HG02610 (cell line): Measurements from ENCODE around the gene IFFO2.

ENCODE experiments used
- ATAC-seq: cut with Tn5 transposase; IDR thresholded peaks from one replicate; pipeline ENCODE4 v1.9.1; 2021; ENCODE audit warnings: mild to moderate bottlenecking, moderate library complexity; ENCODE audit not compliant: unreplicated experiment

IFFO2 gene

DNA sequence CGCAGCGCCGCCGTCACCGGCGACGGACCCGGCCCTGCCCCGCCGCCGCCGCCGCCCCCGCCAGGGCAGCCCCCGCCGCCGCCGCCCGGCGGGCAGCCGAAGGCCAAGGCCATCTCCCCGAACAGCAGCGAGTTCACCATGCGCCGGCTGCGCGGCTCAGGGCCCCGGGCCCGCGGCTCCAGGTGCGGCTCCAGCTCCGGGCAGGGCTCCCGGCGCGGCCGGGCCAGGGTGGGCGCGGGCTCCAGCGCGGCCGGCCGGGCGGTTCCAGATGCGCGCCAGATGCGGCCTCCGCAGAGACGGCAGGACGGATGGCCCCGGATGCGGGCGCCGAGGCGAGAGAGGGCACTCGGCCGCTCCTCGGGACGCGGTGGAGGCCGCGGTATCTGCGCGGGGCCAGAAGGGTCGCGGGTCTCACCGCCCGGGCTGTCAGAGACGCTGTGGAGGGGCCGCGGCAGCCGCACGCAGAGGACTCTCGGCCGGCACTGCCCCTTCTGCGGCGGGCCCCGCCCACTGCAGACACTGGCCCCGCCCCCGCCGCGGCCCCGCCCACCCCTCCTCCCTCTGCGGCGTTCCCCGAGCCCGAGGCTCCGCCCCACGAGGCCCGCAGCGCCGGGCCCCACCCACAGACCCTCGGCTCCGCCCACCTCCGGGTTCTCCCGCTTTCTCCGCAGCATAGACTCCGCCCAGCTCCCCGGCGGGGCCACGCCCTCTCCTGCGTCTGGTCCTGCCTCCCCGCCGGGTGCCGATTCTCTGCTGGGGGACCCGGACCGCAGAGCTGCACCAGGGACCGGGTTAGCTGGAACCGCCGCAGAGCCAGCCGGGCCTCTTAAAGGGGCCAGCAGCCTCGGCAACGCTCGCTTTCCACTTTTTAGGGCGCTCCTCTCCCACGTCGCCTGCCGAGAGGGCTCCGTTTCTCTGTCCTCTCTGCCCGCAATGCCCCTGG is at the start of gene IFFO2:
Gene IFFO2 (minus strand): TSS at position 484 of the 943 bp plus-strand sequence. CDS start 344 bp downstream, at position 140.
- peak; percentile 51 for ATAC-seq

DNA sequence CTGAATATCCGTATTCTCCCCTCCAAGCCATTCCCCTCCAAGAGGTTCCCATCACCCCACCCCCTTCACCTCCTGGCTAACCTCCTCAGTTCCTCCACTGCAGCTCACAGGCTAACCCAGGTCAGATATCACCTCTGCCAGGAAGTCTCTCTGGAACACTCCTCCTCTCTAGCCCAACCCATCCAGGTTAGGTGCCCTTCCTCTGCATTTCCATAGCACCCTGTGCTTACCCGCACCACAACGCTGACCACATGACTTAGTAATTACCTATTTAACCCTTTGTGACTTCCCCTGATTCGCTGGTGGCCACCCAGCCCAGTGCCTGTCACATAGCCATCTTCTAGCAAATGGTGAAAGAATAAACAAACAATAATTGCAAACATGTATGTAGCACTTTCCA is 49.5 kb upstream of the IFFO2 start:
- no peak for ATAC-seq

DNA sequence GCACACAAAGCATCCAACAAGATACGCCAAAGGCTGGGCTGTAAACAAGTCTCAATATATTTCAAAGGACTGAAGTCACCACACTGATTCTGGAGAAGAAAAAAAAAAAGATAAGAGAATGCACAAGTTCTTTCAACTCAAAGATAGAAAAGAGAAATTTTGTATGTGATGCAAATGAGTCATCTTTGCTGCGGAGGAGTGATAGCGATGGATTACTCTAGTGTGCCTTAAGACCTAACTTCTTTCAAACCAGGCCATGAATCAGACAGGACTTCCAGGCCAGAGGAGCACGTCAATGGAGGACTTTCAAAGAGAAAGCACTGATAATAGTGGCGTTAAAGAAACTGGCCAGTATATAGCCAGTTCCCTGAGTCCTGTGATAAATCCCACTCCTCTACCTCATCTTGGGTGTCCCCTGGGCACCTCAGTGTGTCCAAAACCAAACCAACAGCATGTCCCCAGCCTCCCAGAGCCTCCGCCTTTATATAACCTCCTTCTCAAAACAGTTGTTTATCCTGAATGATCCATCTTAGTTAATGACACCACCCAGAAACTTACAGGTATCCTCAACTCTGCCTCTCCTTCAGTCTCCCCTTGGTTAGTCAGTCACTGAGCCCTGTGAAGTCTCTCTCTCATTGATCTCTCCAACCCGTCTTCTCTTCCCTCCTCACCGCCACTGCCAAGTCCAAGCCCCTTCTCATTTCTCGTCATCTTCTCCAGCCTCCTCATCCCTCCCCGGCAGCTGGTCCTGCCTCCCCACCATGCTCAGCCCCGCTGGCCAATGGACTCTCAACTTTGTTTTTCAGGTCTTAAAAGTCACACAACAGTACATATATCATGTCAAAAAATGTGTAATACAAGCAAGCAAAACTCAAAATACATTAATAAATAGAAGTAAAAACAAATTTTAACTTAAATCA is 47.2 kb upstream of the IFFO2 start:
- no peak for ATAC-seq

DNA sequence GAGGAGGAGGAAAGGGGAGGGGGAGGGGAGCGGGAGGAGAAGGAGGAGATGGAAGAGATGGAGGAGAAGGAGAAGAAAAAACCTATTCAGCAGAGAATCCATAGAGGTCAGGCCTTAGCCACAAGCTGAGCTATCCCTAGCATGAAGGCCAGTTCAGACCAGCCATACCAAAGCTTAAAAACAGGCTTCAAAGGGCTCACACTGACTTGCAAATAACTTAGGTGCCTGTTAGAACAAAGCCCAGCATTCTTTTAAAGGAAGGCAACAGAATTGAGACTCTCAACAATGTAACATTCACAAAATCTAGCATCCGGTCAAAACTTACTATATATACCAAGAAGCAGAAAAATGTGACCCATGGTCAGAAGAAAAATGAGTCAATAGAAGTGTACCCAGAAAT is 43.6 kb upstream of the IFFO2 start:
- no peak for ATAC-seq

DNA sequence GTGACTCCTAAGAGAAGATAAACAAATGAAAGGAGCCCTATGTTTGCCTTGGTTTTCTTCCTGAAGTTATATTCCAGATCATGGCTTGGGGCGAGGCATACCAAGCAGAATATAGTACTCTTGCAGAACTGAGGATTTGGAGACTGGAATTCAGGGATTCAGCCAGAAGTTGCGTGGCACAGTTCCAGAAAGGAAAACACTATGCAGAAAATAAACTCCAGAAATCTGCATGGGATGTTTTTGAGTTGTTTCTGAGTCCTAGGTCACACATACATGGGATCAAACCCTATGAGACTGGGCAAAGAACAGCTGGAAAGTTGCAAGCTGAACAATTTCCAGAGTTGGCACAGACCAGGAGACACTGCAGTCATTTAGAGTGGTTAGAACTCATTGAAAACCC is 42.9 kb upstream of the IFFO2 start:
- no peak for ATAC-seq

DNA sequence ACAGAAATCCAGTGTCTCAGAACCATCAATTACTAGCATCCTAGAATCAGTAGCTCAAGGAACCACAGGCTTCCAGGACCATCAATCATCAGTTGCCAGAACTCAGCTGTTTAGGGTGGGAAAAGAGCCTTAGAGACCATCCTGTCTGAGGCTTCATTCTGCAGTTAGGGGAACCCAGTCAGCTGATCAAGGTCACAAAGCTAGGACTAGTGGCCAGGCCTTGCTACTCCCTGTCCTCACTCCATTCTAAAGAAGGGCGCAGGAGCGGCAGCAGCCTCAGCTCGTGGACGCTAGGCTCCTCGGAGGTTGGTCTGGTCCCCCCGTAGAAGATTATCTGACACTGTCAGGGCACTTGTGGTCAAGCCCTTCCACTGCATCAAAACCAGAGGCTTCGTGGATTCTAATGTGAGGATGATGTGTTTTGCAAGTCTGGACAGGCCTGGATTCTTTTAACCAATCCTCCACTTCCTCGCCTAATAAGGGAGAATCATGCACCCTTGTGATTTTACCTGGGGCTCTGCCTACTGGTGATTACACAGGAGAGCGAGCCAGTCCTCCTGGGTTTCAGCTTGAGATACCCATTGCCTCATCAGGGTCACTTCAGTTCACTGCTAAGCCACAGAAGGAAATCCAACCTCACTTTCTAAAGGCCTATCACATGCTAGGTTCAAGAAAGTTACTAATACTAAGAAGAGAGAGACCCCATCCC is 41.7 kb upstream of the IFFO2 start:
- no peak for ATAC-seq

DNA sequence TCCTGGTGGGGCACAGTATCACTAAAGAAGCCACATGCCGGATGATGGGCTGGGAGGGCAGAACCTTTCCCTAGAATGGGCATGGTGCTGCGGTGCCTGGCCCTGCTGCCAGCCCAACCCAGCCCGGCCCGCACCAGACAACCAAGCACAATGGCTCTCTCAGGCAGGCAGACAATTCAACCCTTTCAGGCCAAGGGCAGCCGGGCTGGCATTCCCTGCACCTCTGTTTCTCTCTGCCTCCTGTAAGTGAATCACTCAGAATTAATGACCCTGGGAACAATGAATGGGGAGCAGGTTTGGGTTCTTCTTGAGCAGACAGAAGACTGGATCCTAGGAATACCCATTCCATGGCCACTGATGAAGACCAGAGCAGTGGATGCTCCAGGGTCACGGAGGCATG is 41.0 kb upstream of the IFFO2 start:
- ATAC-seq: no peak

DNA sequence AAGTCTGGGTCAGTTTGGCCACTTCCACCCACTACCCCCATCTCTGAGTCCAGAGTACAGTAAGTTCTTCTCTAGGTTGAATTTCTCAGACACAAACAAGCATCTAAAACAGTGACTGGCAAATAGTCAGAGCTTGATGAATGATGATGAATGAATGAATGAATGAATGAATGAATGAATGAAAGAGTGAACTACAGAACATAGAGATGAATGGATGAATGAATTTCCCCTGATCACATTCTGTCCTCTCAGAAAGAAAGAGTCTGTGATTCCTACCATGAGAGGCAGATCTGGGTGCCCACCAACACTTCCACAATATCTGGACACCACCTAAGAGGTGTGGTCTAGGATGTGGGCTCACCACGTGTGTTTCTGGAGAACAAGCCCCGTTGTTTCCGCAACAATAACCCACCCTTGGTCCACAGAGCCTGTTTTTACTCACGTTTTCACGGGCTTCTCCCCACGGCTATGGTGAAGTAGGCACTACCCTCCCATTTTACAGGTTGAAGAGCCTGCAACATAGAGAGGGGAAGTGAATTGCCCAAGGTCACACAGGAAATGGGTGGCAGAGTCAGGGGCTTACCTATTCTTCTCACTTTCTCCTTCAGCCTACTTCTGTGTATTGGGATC is 40.2 kb upstream of the IFFO2 start:
- ATAC-seq: no peak

DNA sequence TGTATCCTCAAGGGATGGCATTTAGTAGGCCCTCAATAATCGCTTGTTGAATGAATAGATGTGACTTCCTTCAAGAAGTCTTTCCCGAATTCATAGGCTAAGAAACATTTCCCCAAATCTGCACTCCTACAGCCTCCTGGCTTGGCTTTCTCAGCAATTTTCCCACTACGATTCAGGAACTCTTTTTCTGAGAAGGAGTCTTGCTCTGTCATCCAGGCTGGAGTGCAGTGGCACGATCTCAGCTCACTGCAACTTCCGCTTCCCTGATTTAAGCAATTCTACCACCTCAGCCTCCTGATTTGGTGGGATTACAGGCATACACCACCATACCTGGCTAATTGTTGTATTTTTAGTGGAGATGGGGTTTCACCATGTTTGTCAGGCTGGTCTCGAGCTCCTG is 37.9 kb upstream of the IFFO2 start:
- ATAC-seq: no peak

DNA sequence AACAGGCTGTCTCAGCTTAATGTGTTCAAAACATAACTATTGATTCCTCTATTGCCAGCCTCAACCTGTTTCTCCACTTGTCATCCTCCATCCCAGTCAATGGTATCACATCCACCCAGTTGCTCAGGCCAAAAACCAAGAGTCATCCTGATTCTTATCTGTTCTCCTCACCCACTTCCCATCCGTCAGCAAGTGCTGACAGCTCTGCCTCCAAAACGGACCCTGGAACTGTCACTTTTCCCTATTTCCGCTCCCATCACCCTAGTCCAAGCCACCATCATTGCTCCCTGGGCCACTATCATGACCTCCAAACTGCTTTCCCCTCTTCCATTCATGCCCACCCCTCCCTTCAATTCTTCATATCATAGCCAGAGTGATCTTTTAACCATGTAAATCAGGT is 36.2 kb upstream of the IFFO2 start:
- ATAC-seq: no peak

DNA sequence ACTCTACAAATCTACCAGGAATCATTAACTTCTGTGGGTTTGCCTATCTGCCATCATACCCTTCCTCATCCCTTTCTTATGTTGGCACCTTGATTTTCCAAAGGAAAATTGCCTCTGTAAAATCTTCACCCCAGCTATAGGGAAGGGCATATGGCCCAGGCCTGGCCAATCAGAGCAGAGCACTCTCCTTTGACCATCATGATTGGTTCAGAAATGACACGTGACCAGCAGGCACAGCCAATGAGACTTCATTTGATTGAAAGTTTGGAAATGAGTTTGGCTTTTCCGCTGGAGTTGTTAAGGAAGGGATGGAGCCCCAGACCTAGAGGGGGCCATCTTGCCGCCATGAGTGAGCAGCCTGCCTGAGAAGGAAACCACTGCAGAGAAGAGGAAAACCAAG is 35.1 kb upstream of the IFFO2 start:
- ATAC-seq: no peak

DNA sequence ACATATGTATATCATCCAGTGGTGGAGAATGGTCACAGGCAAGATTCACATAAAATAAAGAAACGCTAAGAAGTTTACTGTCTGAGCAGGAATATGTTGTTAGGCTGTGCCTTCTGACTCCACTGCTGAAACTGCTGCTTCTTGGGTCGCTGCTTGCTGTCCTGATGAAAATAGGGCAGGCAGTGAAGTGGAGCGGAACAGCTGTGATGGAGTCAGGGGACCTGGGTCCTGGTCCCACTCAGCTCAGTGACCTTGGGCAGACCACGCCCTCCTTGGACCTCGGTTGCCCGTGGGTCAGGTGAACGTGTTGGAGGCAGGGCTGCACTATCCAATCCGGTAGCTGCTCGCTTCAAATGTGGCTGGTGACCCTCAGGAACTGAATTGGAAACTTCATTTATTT is 33.4 kb upstream of the IFFO2 start:
- no peak for ATAC-seq

DNA sequence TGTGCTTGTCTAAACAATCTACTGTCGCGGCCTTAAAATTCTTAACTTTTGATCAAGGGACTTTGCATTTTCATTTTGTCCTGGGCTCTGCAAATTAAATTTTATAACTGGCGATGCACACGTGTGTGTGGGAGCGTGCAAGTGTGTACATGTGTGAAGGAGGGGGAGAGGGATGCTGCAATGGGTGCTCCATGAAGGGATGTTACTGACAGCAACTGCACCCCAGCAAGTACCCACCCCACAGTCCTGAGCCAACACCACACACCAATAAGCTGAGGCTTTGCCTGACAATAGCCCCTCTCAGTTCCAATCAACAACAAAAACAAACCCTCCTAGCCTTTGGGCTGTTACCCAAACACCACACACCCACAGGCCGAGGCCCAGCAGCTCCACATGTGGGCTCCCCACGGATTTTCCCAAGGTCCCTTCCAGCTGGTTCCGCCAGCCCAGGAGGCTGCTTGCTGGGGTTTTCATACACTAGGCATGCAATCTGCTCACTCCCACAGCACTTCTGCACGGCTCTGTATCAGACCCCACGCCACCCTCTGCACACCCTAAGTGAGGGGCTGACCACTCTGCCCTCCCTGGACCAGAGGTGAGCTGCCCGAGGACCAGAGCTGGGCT is 32.8 kb upstream of the IFFO2 start:
- ATAC-seq: no peak

DNA sequence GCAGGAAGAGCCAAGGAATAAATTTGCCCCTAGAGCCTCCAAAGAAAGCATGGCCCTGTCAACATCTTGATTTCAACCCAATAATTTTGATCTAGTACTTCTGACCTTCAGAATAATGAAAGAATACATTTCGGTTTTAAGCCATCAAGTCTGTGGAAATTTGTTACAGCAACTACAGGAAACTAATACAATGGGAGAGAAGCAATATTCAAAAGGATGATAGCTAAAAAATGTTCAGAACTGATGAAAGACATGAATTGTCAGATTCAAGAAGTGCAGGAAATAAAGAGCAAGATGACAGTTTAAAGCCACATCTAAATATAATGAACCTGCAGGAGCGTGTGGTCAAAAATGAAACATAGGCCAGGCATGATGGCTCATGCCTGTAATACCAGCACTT is 24.8 kb upstream of the IFFO2 start:
- ATAC-seq: no peak

DNA sequence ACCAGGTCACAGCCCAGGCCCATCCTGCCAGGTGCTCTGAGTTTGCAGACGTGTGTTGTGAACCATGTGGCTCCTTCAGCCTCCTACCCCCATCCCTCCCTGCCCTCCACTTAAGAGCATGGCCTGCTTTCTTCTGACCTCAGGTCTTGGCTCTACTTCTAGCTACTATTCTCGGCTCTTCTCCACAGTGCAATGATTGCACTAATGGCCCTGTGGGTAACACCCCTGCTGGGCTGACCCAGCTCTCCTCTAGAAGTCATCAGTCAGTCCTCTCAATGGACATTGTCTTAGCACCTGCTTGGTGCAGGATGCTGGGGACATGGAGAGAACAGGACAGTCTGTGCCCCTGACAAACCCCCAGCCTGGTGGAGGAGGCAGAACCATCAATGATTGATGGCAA is 22.2 kb upstream of the IFFO2 start:
- no peak for ATAC-seq

DNA sequence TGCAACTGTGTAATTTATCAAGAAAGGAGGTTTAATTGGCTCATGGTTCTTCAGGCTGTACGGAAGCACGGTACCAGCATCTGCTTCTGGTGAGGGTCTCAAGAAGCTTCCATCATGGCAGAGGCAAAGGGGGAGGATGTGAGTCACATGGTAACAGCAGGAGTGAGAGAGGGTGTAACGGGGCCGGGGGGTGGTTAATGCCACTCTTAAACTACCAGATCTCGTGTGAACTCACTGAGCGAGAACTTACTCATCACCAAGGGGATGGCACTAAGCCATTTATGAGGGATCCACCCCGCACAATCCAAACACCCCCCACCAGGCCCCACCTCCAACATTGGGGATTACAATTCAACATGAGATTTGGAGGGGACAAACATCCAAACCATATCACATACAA is 21.0 kb upstream of the IFFO2 start:
- no peak for ATAC-seq

DNA sequence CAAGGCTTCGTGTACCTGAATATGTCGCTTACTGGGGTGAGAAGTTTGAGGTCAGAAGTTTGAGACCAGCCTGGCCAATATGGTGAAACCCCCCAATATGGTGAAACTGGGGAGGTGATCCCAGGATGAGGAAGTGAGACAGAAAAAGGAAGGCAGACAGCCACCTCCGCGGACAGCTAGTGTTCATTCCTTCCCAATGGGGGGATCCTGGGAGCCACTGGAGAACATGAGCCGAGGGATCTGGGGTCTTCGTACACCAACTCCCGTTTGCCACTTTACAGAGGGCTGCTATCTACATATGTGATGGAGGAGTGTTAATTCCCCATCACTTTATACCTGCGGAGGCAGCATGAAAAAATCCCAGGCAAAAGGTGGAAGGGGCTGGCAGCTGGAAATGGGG is 19.6 kb upstream of the IFFO2 start:
- no peak for ATAC-seq

DNA sequence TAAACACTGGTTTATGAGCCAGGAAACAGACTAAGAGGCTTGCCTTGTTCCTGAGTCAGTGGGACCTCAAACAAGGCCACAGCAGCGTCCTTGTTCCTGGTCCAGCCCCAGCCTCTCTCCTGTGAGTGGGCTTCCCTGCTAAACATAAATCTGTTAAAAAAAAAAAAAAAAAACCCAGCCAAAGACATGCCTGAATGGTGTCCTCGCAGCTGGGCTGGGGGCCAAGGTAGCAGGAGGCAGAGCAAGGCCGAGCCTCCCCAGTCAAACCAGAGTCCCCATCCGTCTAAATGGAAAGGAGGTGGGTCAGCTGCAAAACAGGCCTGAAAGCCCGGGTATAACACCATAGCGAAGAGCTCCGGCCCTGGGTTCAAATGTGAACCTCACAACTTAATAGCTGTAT is 18.1 kb upstream of the IFFO2 start:
- ATAC-seq: no peak

DNA sequence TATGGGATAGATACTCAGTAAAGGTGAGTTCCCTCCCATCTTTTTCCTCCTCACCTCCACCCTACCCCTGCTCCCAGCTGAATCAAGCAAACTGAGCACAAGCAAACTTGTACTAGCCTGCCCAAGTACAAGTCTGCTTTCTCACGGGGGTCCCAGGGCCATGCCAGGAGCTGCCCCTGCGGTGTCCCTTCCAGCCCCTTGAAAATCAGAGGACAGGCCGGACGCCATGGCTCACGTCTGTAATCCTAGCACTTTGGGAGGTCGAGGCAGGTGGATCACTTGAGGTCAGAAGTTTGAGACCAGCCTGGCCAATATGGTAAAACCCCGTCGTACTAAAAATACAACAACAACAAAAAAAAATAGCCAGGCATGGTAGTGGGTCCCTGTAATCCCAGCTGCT is 17.5 kb upstream of the IFFO2 start:
- ATAC-seq: no peak

DNA sequence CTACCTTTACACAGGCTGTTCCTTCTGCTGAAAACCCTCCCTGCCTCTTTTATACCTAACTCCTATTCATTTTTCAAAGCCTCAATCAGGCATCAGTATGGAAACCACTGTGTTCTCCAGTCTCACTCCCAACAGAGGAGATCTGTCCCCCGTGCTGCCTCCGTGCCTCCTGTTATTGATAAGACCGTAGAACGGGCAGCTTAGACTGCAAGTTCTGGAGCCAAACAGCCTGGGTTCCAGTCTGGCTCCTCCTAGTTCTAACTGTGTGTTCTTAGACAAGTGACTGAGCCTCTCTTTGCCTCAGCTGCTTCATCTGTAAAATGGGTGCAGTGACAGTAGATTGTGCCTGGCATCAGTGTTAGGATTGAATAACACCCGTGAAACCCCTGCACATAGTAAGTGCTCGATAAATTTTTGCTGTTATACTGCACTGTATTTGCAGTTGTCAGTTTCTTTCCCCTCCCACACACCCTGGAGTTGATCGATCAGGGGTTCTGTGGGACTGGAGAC is 17.0 kb upstream of the IFFO2 start:
- ATAC-seq: no peak
